ENCODE results near the gene CPEB1. TPM values are rescaled to one million over a fixed set of nuclear protein-coding genes. Genes with fewer than 3 reads are reported as not detected.

The CPEB1 gene
- 3.9 and 7.1 TPM in 2 replicates for total RNA-seq

DNA sequence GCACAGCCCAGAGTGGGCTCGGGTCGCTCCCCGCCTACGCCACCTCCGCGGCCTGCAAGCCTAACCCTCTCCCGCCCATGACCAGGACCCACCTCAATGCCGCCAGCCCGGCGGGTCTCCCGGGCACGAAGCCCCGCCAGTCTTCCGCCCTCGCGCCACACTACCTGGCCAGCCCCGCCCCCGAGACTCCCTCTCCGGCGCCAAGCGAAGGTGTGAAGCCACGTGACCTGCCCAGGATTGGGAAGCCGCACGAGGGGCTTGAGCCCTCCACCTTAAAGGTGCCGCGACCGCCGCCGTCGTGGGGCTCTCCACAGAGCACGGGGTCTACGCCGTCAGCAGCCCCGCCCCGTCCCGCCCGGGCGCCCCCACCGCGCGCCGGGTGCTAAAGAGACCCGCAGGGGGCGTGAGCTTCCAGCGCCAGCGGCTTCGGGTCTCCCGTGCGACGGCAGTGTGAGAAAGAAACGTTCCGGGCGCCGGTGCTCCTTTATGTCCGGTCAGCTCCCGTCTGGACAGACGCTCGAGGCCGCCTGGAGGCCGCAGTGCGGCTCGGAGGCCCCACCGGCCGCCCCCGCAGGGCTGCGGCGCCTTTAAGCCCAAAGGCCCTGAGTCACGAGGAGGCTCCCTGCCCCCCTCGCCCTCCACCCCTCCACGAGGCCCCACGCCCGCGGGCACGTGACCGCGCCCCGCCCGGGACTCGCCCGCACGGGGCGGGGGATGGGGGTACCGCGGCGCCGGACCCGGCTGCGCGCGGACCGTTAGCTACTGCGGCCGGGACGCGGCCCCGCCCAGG, at the start of gene CPEB1:
Gene CPEB1, minus strand, starts transcription at position 319 of the 790 bp plus-strand sequence. CDS start 18,904 bp downstream, outside the sequence.
- peak; percentile 16 for DNase-seq (ENCODE audit: low read depth)
- peak within 1 kb of the TSS; percentile 47 for H3K4me3 ChIP-seq (ENCODE audit: low read depth, low read length)
- TF ChIP-seq, protein P1, sequence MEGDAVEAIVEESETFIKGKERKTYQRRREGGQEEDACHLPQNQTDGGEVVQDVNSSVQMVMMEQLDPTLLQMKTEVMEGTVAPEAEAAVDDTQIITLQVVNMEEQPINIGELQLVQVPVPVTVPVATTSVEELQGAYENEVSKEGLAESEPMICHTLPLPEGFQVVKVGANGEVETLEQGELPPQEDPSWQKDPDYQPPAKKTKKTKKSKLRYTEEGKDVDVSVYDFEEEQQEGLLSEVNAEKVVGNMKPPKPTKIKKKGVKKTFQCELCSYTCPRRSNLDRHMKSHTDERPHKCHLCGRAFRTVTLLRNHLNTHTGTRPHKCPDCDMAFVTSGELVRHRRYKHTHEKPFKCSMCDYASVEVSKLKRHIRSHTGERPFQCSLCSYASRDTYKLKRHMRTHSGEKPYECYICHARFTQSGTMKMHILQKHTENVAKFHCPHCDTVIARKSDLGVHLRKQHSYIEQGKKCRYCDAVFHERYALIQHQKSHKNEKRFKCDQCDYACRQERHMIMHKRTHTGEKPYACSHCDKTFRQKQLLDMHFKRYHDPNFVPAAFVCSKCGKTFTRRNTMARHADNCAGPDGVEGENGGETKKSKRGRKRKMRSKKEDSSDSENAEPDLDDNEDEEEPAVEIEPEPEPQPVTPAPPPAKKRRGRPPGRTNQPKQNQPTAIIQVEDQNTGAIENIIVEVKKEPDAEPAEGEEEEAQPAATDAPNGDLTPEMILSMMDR (IDR thresholded peaks at IDR 0.05; ENCODE audit: insufficient read depth, low read depth, low read length): peak; percentile 14

DNA sequence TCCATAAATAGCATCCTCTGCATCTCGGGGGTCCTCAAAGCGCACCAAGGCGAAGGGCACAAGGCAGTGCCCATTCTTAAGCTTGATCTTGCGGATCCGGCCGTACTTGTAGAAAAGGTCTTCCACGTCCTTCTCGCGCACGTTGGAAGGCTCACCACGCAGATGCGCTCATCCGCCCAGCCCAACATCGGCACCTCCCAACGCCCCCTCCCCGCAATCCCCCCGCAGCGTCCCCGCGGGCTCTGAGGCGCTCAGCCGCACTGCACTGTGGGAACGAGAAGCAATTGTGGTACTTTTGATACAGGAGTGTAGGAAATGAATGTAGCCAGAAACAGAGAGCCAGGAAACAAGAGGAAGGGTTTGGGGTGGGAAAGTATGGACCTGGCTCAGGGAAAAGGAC, 45.0 kb upstream of the CPEB1 start:
- TF ChIP-seq, protein P1 (IDR thresholded peaks at IDR 0.05; ENCODE audit: insufficient read depth, low read depth, low read length): no peak
- H3K4me3 ChIP-seq (ENCODE audit: low read depth, low read length): no peak overlapping the region
- DNase-seq (ENCODE audit: low read depth): no peak

DNA sequence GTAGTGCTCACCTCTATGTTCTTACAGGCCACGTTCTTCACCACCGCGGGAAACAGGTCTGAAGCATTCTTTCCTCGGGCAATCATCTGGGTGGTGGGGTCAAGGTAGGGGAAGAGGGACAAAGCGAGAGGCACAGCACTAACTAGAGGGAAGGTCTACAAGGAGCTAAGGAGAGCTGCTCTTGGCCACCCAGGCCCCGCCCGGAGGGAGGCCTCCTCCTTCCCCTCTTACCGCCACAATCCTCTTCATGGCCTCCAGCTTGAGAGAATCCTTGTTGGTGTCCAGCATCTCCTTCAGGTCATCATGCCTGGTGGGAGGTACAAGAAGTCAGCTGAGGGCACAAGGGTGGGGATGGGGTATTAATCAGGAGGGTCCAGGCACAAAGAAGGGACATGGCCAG, 42.0 kb upstream of the CPEB1 start:
- TF ChIP-seq, protein P1 (IDR thresholded peaks at IDR 0.05; ENCODE audit: insufficient read depth, low read depth, low read length): no peak
- DNase-seq (ENCODE audit: low read depth): no peak
- H3K4me3 ChIP-seq (ENCODE audit: low read depth, low read length): no peak overlapping the region

DNA sequence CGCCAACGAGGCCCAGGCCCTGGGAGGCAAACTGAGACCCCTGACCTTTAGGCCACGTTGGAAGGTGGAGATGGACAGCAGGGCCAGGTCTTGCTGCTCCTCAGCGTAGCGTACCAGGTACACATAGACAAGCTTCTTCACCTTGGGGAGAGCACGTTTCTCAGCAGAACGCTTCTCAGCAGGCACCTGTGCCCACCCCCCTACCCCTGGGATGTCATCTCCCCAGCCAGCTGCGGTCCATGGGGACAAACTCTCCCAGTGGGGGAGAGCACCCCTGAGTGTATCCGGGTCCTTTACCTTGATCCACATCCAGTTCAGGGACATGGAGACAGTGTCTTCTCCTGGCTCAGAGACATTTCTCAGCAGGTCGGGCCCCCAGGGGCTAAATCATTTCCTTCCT, 41.5 kb upstream of the CPEB1 start:
- TF ChIP-seq, protein P1 (IDR thresholded peaks at IDR 0.05; ENCODE audit: insufficient read depth, low read depth, low read length): no peak
- DNase-seq (ENCODE audit: low read depth): no peak
- H3K4me3 ChIP-seq (ENCODE audit: low read depth, low read length): no peak overlapping the region

DNA sequence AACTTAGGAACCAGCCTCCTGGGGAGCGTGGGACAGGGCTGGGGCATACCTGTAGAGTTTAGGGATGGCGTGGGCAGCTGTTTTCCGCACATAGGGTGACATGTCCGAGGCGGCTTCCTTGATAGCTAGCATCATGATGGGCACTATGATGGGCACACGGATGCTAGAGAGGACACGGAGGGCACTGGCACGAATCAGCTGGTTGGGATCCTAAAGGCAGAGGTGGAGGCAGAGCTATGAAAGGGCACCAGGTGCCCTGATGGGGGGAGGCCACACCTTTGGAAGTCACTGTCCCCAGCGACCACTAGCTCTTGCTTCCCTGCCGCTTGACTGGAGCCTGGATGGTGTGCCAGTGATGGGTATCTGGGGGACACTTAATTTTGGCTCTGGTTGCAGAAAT, 34.2 kb upstream of the CPEB1 start:
- DNase-seq (ENCODE audit: low read depth): no peak
- H3K4me3 ChIP-seq (ENCODE audit: low read depth, low read length): no peak overlapping the region
- TF ChIP-seq, protein P1 (IDR thresholded peaks at IDR 0.05; ENCODE audit: insufficient read depth, low read depth, low read length): no peak

DNA sequence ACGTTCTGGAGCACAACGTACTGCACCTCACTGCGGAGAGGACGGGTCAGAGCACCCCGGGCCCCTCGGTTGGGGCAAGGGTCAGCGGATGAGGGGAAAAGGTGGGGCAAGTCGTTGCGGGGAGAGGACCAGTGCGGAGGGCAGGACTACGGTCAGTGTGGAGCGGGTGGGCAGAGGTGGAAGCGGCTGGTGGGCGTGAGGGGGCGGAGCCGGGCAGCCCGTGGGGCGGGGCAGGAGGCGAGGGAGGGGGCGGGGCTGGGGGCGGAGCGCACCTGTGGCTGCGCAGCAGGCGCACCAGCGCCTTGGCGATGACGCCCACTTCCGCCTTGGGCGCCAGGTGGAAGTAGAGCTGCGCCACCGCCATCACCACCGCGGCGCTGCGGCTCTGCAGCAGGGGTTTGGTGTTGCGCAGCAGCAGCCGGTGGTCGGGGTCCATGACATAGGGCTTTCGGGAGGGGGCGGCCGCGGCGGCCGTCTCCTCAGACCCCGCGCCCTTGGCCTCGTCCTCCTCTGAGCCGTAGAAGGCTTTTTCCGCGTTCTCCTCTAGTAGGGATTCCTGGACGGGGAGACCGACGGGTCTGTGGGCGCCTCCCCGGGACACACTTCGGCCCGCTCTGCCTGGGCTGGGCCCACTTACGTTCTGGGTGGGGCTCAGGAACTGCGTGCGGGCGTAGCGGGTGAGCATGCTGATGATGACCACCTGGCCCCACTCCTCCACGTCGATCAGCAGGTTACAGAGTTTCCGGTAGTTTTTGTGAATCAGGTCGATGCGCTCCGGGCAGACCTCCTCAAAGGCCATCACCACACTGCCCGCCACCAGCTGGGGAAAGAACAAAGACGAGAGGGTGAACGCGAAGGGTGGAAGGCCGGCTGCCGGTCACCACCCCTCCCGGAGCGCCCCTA, 33.3 kb upstream of the CPEB1 start:
- DNase-seq (ENCODE audit: low read depth): no peak
- TF ChIP-seq, protein P1 (IDR thresholded peaks at IDR 0.05; ENCODE audit: insufficient read depth, low read depth, low read length): no peak
- H3K4me3 ChIP-seq (ENCODE audit: low read depth, low read length): no peak overlapping the region
